ENCODE measurements around the gene EXT2. TPM values are rescaled to one million over a fixed set of nuclear protein-coding genes. Genes with fewer than 3 reads are reported as not detected.

The EXT2 gene
- total RNA-seq, 1 donor from 2014 or later: 73.9 TPM

DNA sequence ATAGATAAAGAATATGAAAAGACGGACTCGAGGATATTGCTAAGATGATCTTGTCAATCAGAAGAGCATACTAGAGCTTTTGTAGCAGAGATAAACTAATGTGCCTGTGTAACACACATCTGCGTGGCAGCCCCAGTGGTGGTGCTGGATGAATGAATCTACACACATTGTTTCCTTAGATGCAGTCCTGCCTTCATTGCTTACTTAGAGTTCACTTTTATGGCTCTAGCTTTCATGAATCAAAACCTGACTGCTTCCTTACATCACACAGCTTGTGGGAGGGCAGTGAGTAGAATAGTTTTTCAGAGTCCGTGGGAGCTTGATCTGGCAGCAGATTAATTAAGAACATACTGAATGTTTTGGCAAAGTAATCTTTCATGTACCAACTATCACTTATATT, 83.7 kb downstream of the EXT2 start:
- TF ChIP-seq, protein P1, sequence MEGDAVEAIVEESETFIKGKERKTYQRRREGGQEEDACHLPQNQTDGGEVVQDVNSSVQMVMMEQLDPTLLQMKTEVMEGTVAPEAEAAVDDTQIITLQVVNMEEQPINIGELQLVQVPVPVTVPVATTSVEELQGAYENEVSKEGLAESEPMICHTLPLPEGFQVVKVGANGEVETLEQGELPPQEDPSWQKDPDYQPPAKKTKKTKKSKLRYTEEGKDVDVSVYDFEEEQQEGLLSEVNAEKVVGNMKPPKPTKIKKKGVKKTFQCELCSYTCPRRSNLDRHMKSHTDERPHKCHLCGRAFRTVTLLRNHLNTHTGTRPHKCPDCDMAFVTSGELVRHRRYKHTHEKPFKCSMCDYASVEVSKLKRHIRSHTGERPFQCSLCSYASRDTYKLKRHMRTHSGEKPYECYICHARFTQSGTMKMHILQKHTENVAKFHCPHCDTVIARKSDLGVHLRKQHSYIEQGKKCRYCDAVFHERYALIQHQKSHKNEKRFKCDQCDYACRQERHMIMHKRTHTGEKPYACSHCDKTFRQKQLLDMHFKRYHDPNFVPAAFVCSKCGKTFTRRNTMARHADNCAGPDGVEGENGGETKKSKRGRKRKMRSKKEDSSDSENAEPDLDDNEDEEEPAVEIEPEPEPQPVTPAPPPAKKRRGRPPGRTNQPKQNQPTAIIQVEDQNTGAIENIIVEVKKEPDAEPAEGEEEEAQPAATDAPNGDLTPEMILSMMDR (IDR thresholded peaks at IDR 0.05; ENCODE audit: unreplicated experiment): no peak
- peaks cover 2% of the 10 kb centered on the region for H3K4me1 Mint-ChIP-seq (ENCODE audit: low read depth)
- no peak overlapping the region for H3K27ac Mint-ChIP-seq
- H3K36me3 Mint-ChIP-seq (ENCODE audit: insufficient read depth): peaks cover 9% of the 10 kb centered on the region
- peaks cover 4% of the 10 kb centered on the region for H3K9me3 Mint-ChIP-seq (ENCODE audit: low read depth)
- H3K27me3 Mint-ChIP-seq: no peaks in the 10 kb centered on the region
- no peak overlapping the region for H3K4me3 Mint-ChIP-seq (ENCODE audit: low read depth)
- DNase-seq (ENCODE audit: low spot score, unreplicated experiment): no peak

DNA sequence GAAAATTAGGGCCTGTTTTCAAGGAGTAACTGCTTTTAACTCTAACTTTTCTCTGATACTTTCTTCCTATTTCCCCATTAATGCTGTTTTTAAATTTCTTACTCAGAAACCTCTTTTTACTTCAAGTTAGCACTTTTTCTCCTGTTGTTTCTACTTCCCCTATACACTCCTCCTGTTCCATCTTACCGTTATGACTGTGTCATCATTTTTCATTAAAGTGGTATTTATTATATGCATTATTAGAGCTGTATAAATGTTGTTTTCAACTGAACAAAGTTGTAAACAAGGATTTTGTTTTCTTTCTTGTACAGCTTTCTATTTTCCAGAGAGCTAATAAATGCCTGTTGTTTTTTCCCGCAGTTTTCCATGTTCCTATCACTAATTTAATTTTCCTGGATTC, 84.6 kb downstream of the EXT2 start:
- TF ChIP-seq, protein P1 (IDR thresholded peaks at IDR 0.05; ENCODE audit: unreplicated experiment): no peak
- H3K27ac Mint-ChIP-seq: no peak overlapping the region
- no peaks in the 10 kb centered on the region for H3K27me3 Mint-ChIP-seq
- peaks cover 4% of the 10 kb centered on the region for H3K9me3 Mint-ChIP-seq (ENCODE audit: low read depth)
- H3K4me1 Mint-ChIP-seq (ENCODE audit: low read depth): peaks cover 2% of the 10 kb centered on the region
- no peak overlapping the region for H3K4me3 Mint-ChIP-seq (ENCODE audit: low read depth)
- peaks cover 5% of the 10 kb centered on the region for H3K36me3 Mint-ChIP-seq (ENCODE audit: insufficient read depth)
- no peak for DNase-seq (ENCODE audit: low spot score, unreplicated experiment)

DNA sequence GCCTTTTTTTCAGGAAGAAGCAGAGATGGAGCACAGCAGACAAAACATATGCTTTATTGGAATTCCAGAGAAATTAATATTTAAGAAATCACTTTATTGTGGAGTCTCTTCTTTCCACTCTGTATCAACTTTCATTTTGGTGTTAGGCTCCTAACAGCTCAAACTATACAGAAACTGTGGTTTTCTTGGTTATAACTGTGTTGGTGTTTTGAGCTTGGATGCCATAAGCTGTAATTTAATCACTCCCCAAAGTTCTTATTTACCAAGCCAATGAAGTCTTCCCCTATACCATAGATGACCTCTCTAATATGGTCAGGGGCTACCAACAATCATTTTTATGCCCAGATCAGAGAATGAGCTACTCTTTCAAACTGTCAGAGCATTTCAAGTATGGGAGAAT, 90.0 kb downstream of the EXT2 start:
- Mint-ChIP-seq H3K36me3 (ENCODE audit: insufficient read depth) (peaks cover 30% of the 10 kb centered on the region), H3K4me3 (ENCODE audit: low read depth) (no peak overlapping the region), H3K27me3 (no peaks in the 10 kb centered on the region), H3K27ac (no peak overlapping the region), H3K4me1 (ENCODE audit: low read depth) (no peaks in the 10 kb centered on the region), H3K9me3 (ENCODE audit: low read depth) (peaks cover 23% of the 10 kb centered on the region)
- DNase-seq (ENCODE audit: low spot score, unreplicated experiment): no peak
- TF ChIP-seq, protein P1 (IDR thresholded peaks at IDR 0.05; ENCODE audit: unreplicated experiment): no peak

DNA sequence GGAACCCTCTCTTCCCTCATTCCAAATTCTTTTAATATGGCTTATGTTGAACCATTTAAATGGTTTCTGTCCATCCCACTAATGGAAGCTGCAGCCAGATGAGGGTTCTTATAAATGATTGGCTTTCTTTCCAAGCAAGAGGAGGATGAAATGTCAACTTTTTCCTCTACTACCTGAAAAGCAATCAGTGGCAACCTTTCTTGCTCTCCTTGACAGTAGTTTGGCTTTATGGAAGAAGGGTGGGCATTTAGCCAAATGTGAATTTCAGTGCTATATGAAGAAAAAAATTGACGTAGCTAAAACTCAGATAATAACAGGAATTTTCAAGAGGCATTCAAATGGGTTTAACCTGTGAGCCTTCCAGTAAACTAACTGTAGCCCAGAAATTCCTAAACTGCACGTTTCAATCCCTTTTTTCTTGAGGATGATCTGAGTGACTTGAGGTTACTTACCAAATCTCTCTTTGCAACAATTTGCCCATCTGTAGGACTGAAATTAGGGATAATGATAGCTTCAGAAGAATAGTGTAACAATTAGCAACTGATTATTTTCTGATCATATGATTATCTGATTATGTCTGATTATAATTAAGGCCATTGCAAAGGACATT, 90.9 kb downstream of the EXT2 start:
- Mint-ChIP-seq H3K9me3 (ENCODE audit: low read depth) (peaks cover 23% of the 10 kb centered on the region), H3K27ac (no peak overlapping the region), H3K4me1 (ENCODE audit: low read depth) (peaks cover 5% of the 10 kb centered on the region), H3K36me3 (ENCODE audit: insufficient read depth) (peaks cover 31% of the 10 kb centered on the region), H3K27me3 (no peaks in the 10 kb centered on the region), H3K4me3 (ENCODE audit: low read depth) (no peak overlapping the region)
- TF ChIP-seq, protein P1 (IDR thresholded peaks at IDR 0.05; ENCODE audit: unreplicated experiment): no peak
- no peak for DNase-seq (ENCODE audit: low spot score, unreplicated experiment)

DNA sequence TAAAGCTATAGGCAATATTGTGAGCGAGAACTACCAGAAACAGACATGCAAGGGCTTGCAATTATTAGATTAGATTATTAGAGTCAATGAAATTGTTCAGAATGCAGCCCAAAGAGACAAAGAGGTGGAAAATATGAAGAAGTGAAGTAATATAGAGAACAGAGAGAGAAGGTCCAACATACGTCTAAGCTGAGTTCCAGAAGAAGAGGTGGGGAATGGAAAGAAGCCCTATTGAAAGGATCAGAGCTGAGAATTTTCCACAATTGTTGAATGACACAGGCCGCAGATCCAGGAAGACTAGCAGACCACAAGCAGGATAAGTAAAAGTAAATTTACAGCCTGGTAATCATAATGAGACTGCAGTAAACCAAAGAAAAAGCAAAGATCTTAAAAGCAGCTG, 93.2 kb downstream of the EXT2 start:
- peaks cover 22% of the 10 kb centered on the region for H3K9me3 Mint-ChIP-seq (ENCODE audit: low read depth)
- H3K4me1 Mint-ChIP-seq (ENCODE audit: low read depth): peaks cover 5% of the 10 kb centered on the region
- TF ChIP-seq, protein P1 (IDR thresholded peaks at IDR 0.05; ENCODE audit: unreplicated experiment): no peak
- peaks cover 33% of the 10 kb centered on the region for H3K36me3 Mint-ChIP-seq (ENCODE audit: insufficient read depth)
- H3K4me3 Mint-ChIP-seq (ENCODE audit: low read depth): no peak overlapping the region
- H3K27me3 Mint-ChIP-seq: no peaks in the 10 kb centered on the region
- DNase-seq (ENCODE audit: low spot score, unreplicated experiment): no peak
- H3K27ac Mint-ChIP-seq: no peak overlapping the region

Measured in progenitor cell of endocrine pancreas (in vitro differentiated cells).